GM18909 (cell line): Measurements from ENCODE around the gene EID3.
"Not testable (repeated sequence)": the region's sequence is repeated elsewhere in the genome, so short reads cannot be mapped to it uniquely, and the experiment has no call there.

Experiments used
- ATAC-seq: cut with Tn5 transposase; IDR thresholded peaks from one replicate; pipeline ENCODE4 v1.9.1; 2021; ENCODE audit warnings: mild to moderate bottlenecking; ENCODE audit not compliant: unreplicated experiment, poor library complexity

The EID3 gene

DNA sequence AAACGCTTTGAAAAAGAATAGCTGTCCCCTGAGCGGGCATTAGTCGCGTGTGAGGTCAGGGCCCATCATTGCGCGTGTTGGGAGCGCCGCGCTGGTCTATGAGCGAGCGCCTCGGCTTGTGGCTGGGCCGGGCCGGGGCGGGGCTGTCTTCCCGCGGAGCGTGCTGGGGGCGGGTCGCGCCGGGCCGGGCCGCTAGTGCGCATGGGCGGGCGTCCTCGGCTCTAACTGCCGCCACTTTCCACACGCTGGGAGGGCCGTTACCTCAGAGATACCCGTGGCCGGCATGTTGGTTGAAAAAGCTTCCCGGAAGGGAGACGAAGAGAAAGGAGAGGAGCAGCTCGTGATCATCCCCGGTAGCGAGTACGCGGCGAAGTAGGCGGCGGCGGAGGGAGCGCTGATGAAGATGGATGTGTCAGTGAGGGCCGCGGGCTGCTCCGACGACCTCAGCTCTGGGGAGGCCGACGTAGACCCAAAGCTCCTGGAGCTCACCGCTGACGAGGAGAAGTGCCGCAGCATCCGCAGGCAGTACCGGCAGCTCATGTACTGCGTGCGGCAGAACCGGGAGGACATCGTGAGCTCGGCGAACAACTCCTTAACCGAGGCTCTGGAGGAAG lies at the start of gene EID3:
Gene EID3 (plus strand): TSS at position 202 of the 614 bp plus-strand sequence. CDS start 196 bp downstream, at position 398.
- peak; percentile 88 for ATAC-seq

DNA sequence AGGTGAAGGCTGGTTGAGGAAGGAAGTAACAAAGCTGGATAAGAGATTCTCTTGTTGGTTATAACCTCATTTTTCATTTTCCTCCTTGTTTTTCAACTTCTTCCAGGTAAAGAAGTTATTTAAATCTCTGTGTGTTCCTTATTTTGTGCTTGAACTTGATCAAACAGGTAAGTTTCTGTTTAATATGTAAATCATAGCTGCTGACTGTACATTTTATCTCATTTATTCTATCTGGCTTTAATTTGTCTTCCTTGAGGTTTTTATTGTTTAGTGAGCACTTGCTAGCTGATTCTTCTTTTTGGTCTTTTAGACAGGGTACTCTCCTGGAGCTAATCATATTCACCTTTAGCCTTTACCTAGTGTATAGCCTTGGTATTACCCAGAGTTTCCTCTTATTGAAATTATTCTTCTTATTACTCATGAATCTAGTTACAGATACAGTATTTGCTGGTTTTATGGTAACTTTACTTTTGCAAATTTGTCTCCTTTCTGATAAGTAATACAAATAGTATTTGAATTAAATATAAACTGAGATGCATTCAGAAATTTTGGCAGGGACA lies 45.5 kb upstream of the EID3 start:
- no peak for ATAC-seq

DNA sequence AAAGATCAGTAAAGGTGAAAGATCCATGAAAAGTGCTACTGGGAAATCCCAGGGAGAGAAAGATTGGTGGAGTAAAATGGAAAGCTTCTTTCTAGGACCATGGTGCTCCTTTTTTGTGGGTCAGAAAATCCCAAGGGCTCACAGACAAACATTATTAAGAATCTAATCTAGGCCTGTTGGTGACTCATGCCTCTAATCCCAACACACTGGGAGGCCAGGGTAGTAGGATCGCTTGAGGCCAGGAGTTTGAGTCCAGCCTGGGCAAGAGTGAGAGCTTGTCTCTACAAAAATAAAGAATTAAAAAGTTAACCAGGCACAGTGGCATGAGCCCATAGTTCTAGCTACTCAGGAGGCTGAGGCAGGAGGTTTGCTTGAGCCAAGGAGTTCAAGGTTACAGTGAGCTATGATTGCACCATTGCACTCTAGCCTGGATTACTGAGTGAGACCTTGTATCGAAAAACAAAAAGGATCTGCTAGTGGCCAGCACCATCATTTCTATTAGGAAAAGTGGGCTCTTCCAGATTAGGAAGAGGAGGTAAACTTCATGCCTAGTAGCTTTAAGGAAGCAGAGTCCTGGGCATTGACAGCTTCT lies 45.0 kb upstream of the EID3 start:
- no peak for ATAC-seq

DNA sequence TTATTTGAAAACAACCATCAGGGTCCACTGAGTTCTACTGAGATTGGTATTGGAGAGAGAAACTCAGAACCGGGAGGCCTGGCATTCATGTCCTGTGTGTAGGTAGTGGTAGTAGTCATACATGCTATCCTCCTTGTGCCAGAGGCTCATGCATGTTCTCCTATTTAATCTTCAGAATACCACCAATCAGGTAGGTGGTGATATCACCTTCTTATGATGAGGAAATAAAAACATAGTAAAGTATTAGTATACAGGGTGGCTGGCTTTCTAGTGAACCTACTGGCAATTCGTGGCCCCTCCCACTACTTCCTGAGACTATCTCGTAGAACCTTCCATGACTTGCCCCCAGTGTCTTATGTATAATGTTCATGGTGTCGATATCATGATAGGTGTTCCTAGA lies 40.5 kb upstream of the EID3 start:
- ATAC-seq: no peak

DNA sequence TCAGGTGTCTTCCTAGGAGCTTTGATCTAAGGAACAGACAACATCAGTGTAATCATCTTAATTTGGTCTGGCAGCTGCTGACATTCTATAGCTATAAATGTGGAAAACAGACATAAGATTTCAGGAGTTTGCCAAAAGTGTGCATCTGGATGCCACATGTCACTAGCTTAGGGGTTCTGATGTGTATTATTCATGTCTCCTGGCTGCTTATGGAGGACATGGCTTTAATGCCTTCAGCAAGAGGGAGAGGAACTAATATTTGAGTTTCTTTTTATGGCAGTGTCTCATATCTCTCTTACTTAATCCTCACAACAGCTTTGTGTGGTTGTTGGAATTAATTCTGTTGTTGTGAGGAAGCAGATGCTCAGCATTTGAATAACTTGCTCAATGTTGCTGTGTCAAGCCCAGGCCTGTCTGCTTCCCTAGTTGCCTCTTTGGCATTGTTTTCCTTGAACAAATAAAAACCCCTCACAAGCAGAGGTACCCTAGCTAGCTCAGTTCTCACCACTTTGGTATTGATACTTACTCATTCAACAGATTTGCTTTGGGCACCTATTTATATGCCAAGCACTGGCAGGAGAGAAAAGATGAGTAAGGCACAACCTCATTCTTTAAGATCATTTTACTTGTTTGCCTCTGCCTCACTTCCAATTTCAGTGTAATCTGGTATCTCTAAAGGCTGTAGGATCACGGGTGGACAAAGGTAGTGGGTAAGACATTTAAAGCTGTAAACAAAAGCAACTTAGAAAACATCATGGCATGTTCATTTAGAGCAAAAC lies 39.8 kb upstream of the EID3 start:
- ATAC-seq: no peak

DNA sequence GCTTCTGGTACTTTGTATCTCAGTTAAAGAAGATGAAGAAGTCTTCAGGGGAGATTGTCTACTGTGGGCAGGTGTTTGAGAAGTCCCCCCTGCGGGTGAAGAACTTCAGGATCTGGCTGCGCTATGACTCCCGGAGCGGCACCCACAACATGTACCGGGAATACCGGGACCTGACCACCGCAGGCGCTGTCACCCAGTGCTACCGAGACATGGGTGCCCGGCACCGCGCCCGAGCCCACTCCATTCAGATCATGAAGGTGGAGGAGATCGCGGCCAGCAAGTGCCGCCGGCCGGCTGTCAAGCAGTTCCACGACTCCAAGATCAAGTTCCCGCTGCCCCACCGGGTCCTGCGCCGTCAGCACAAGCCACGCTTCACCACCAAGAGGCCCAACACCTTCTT lies 38.1 kb upstream of the EID3 start:
- not testable (repeated sequence) for ATAC-seq

DNA sequence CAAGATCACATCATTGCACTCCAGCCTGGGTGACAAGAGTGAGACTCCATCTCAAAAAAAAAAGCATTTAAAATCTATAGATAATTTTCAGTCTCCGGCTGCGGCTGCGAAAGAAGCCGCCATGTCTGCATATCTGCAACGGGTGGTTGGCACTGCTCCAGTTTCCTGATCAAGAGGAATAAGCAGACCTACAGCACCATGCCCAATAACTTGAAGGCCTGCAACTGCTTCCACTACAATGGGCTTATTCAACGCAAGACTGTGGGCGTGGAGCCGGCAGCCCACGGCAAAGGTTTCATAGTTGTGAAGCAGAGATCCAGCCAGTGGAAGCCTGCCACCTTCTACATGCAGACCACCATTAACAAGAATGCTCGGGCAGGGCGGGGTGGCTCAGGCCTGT lies 30.6 kb upstream of the EID3 start:
- ATAC-seq: no peak

DNA sequence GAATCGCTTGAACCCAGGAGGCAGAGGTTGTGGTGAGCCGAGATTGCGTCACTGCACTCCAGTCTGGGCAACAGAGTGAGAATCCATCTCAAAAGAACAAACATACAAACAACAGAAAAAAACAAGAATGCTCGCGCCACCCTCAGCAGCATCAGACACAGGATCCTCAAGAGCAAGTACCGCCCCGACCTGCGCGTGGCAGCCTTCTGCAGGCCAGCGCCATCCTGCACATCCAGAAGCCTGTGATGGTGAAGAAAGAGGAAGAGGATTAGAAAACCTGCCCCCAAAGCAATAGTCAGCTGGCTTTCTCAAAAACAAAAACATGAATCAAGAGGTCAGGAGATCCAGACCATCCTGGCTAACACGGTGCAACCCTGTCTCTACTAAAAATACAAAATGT lies 30.0 kb upstream of the EID3 start:
- ATAC-seq: no peak

DNA sequence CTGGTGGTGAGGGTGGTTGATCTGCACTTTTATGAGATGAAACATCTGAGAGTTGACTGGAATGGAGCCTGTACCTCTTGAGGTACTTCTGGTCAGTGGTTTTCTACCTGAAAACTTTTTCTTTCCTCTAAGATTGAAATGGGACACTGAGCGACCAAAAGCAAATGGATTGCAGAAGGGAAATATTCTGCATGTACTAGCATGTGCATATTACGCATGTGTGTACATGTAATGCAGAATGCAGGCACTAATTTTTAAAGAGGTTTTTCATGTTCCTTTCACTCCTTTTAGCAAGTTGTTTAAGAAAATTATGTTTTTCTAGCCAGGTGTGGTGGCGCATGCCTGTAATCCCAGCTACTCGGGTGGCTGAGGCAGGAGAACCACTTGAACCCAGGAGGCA lies 28.7 kb upstream of the EID3 start:
- ATAC-seq: no peak

DNA sequence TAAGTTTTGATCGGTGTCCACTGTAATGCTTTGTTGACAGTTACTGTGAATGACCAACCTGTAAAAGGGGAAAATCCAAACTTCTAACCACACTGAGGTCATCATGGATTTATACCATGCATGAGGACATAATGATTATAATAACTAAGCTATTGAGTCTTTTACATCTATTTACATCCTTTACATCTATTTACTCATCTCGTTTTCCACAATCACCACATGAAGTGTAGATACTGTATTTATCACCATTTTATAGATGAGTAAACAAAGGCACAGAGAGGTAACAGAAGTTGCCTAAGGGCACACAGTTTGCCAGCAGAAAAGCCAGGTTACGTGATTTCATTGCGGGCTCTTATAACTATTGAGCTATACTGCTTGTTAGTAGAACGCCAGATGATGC lies 27.9 kb upstream of the EID3 start:
- peak; percentile 29 for ATAC-seq

DNA sequence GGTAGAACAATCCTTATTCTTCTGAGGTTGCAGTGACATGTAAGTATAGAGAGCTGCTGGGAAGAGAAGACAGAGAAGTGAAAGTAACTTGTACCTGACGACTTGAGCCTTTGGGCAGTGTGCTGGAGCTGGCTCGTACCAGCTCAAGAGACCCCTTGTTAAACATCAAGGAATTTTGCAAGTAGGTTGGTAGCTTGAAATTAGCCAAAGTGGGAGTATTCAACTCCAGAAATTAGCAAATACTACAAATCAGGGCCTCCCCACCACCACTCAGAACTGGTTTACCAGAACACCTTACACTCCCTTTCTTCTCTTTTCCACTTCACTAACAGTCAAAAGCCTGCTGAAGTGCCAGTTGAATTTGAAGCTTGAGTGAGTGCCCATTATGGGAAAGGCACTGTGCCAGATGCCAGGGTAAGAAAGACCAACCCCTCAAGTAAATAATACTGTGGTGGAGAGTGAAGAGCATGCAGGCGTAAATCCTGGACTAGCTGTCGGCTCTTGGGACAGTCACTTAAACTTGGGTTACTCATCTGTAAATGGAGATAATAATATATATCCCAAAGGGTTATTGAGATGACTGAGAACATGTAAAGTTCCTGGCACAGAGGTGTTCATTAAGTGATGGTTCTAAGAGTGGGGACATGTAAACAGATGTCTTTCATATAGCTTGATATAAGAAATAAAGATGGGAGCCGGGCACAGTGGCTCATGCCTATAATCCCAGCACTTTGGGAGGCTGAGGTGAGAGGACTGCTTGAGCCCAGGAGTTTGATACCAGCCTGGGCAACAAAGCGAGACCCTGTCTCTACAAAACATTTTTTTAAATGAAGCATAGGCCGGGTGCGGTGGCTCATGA lies 27.0 kb upstream of the EID3 start:
- ATAC-seq: peak; percentile 77

DNA sequence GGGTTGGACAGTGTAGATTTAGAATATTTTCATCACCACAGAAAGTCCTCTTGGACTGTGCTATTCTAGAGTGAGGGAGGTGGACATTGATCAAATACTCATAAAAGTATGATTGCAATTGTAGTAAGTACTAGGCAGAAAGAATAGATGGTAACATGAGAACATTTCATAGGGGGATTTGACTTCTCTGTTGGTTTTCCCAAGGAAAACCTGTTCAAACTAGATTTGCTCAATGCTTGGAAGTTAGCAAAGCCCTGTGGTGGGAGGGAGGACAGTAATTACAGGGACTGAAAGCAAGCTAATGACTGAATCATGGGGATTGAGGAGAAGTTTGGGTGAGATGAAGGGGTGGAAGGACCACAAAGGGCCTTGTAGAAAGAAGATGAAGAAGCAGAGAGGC lies 24.4 kb upstream of the EID3 start:
- no peak for ATAC-seq

DNA sequence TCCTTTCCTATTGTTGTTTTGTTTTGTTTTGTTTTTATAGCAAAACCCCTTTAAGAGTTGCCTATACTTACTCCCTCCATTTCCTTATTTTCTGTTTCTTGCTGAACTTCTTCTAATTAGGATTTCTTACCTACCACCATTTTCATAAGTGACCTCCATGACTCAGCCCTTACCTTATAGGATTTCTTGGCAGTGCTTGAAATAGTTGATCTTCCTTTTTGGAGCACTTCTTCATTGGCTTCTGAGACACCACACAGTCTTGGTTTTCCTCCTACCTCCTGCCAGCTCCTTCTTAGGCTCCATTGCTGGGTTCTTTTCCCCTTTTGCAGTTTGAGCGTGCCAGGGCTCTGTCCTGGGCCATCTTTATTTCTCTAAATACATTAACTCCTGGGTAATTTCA lies 23.4 kb upstream of the EID3 start:
- ATAC-seq: no peak

DNA sequence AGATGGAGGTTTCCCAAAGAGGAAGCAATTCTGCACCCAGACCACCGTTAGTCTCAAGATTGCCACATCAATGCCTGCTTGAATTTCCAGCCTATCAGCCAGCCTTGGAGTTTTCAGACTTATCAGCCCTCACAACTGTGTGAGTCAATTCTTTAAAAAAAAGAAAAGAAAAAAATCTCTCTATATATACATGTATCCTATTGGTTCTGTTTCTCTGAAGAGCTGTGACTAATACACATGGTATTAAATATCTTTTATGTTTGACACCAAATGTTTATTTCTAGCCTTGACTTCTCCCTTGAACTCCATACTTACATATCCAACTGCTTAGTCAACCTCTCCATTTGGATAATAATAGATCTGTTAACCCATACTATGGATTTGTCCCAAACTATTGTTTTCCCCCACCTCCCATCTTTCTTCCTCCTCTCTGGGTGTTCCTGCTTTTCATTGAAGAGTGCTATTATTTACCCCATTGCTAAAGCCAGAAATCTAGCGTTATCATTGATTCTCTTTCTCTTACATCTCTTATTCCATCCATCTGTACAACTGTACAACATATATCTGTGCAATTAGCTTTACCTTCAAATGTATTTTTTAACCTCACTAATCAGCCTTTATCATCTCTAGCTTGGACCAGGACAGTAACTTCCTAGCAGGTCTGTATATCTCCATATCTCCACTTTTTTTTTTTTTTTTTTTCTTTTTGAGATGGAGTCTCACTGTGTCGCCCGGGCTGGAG lies 22.7 kb upstream of the EID3 start:
- ATAC-seq: no peak

DNA sequence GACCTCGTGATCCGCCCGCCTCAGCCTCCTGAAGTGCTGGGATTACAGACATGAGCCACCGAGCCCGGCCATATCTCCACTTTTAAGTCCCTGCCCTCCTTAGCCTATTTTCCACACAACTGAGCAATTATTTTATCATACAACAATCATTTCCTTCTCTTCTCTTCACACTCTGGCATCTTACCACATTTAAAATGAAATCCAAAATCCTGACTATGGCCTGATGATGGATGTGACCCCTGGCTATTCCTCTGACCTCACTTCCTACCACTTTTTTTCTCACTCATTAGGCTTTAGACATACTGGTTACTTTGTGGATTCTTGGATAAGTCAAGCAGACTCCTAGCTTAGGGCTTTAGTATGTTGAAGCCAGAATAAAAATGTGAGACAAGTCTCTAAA lies 21.9 kb upstream of the EID3 start:
- ATAC-seq: no peak

DNA sequence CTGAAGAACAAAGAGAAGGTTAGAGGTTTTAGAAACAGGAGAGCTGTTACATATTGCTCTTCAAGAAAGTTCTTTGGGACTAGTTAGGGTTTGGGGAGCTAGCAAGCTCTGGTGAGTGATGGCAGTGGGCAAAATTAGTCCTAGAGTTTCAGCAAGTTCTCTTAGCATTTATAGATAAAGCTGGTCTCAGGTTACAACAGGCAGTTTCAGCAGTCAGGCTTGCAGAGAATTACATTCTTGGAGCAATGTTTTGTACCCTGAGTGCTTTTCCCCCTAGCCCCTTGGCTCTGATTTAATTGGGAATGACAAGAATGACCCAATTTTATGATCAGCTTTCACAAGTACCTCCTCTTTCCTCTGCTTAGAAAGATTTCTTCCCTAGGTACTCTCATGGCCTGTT lies 21.4 kb upstream of the EID3 start:
- no peak for ATAC-seq

DNA sequence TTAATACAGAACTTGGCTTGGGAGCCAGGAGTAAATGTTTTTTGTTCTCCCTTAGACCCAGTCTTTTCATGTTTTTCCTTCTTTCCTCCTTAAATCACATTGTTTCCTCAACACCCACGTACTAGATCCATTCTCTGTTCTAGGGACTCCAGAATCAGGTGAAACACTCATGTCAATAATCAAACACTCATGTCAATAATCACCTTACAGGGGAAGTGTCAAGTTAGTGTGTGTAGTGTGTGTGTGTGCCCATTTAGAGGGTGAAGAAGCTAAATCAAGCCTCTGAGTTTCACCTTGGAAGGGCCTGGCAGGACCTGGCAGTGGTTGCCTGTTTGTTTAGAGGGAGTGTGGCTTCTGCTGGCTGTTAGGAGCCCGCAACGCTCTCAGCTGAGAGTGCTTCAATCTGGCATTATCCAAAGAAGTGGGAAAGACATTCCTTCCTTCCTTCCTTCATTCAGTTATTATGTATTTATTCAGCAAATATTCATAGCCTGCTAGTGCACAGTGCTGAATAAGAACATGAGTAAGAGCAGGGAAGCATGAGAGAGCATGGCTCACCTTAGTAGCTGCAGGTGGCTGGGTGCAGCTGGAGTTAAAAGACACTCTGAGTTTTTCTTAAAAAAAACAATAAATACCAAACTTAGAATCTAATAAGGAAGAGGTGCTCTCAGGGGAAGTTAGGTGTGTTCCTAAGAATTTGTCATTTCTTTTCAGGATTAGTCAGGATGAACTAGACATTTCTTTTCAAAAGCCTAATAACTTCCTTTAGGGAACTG lies 17.6 kb upstream of the EID3 start:
- ATAC-seq: no peak

DNA sequence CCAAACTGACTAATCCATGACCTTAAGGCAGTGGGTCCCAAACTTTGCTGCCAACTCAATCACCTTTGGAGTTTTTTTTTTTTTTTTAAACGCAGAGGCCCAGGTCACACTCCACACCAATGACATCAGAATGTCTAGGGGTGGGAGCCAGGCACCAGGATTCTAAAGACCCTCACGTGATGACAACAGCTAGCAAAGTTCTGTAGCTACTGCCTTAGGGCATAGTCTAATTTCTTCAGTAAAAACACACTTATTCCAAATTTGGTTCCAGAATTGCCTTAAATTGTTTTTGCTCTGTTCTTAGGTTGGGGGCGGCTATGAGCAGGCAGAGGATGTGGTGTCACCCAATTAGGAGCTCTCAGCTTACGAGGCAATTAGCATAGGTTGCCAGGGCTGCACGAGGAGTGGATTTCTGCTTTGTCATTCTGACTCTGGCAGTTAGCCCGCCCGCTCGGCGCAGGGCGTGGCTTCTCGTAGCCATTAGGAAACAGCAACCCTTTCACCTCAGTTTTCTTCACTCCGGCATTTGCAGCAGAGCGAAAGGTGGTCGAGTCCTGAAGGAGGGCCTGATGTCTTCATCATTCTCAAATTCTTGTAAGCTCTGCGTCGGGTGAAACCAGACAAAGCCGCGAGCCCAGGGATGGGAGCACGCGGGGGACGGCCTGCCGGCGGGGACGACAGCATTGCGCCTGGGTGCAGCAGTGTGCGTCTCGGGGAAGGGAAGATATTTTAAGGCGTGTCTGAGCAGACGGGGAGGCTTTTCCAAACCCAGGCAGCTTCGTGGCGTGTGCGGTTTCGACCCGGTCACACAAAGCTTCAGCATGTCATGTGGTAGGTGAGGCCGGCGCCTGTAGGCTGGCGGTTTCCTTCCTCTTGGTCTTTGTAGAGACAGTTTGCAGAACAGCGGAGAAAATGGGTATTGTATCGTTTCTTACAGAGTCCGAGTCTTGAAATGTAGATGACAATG lies 16.7 kb upstream of the EID3 start:
- ATAC-seq: peak; percentile 86
